Measurements from ENCODE around the gene PLCG1. TPM values are rescaled to one million over a fixed set of nuclear protein-coding genes. Genes with fewer than 3 reads are reported as not detected.

The PLCG1 gene
- total RNA-seq, 1 experiment from 2014 or later = 64.1 TPM

- H3K27ac ChIP-seq = no peak overlapping the region
- peaks cover 7% of the 10 kb centered on the region for H3K9me3 ChIP-seq (ENCODE audit: insufficient read depth, low read depth)
- BruUV-seq (replicated peaks) = no TSS peak
- H2AFZ ChIP-seq = no peak overlapping the region
- 0 out of 2 replicates have a peak, but pooled peaks cover 10% of the 10 kb centered on the region for H3K36me3 ChIP-seq (ENCODE audit: low read depth)
- CTCF ChIA-PET = no interaction called here
- no peak for DNase-seq
- H3K27me3 ChIP-seq (ENCODE audit: insufficient read depth, low read depth) = no peaks in the 10 kb centered on the region
- intact Hi-C loops (cut with micrococcal nuclease; ENCODE audit: unreplicated experiment) = no loop called here
- TF ChIP-seq CTCF (conservative IDR thresholded peaks at IDR 0.05) = no peak
- no peak for TF ChIP-seq EZH2 (IDR thresholded peaks at IDR 0.05; ENCODE audit: low read depth)
- POLR2A ChIA-PET (ENCODE audit: unreplicated experiment) = no interaction called here
- no peaks in the 10 kb centered on the region for H3K4me1 ChIP-seq (replicated peaks; ENCODE audit: insufficient read depth)
- no peaks in the 10 kb centered on the region for H3K79me2 ChIP-seq (ENCODE audit: low read depth)
- H3K4me2 ChIP-seq = no peak overlapping the region
- no peaks in the 10 kb centered on the region for H4K20me1 ChIP-seq (ENCODE audit: insufficient read depth)
- H3K9me2 ChIP-seq (ENCODE audit: insufficient read depth) = peaks cover 3% of the 10 kb centered on the region; the same call in 1 of the 2 replicates
- no peak overlapping the region for H3K4me3 ChIP-seq
- 0 out of 2 replicates have a peak, but pooled peaks cover 4% of the 10 kb centered on the region for H3F3A ChIP-seq (ENCODE audit: insufficient read depth, low read depth)
Measured at GRCh38 chr20:41202426-41202825, 65.1 kb downstream of the PLCG1 start.

GRCh38 chr20:41203660-41204059 lies 66.3 kb downstream of the PLCG1 start:
- H3K36me3 ChIP-seq (ENCODE audit: low read depth) = 0 out of 2 replicates have a peak, but pooled peaks cover 10% of the 10 kb centered on the region
- H3K27me3 ChIP-seq (ENCODE audit: insufficient read depth, low read depth) = no peaks in the 10 kb centered on the region
- H3K4me2 ChIP-seq = no peak overlapping the region
- H4K20me1 ChIP-seq (ENCODE audit: insufficient read depth) = no peaks in the 10 kb centered on the region
- CTCF ChIA-PET = no interaction called here
- no peaks in the 10 kb centered on the region for H3K79me2 ChIP-seq (ENCODE audit: low read depth)
- H3F3A ChIP-seq (ENCODE audit: insufficient read depth, low read depth) = no peaks in the 10 kb centered on the region
- no TSS peak for BruUV-seq (replicated peaks)
- POLR2A ChIA-PET (ENCODE audit: unreplicated experiment) = no interaction called here
- TF ChIP-seq EZH2 (IDR thresholded peaks at IDR 0.05; ENCODE audit: low read depth) (no peak), CTCF (conservative IDR thresholded peaks at IDR 0.05) (no peak)
- no peak overlapping the region for H2AFZ ChIP-seq
- H3K4me3 ChIP-seq = no peak overlapping the region
- no peaks in the 10 kb centered on the region for H3K4me1 ChIP-seq (replicated peaks; ENCODE audit: insufficient read depth)
- H3K27ac ChIP-seq = no peak overlapping the region
- no peaks in the 10 kb centered on the region for H3K9me3 ChIP-seq (ENCODE audit: insufficient read depth, low read depth)
- intact Hi-C loops (cut with micrococcal nuclease; ENCODE audit: unreplicated experiment) = no loop called here
- no peak for DNase-seq
- H3K9me2 ChIP-seq (ENCODE audit: insufficient read depth) = no peaks in the 10 kb centered on the region

GRCh38 chr20:41204304-41205265 lies 67.2 kb downstream of the PLCG1 start:
- TF ChIP-seq CTCF (conservative IDR thresholded peaks at IDR 0.05) (no peak), EZH2 (IDR thresholded peaks at IDR 0.05; ENCODE audit: low read depth) (no peak)
- H3F3A ChIP-seq (ENCODE audit: insufficient read depth, low read depth) = no peaks in the 10 kb centered on the region
- POLR2A ChIA-PET (ENCODE audit: unreplicated experiment) = no interaction called here
- H3K4me3 ChIP-seq = no peak overlapping the region
- H3K27ac ChIP-seq = no peak overlapping the region
- H4K20me1 ChIP-seq (ENCODE audit: insufficient read depth) = no peaks in the 10 kb centered on the region
- no peaks in the 10 kb centered on the region for H3K27me3 ChIP-seq (ENCODE audit: insufficient read depth, low read depth)
- H3K9me3 ChIP-seq (ENCODE audit: insufficient read depth, low read depth) = no peaks in the 10 kb centered on the region
- H2AFZ ChIP-seq = no peak overlapping the region
- intact Hi-C loops (cut with micrococcal nuclease; ENCODE audit: unreplicated experiment) = no loop called here
- H3K4me1 ChIP-seq (replicated peaks; ENCODE audit: insufficient read depth) = no peaks in the 10 kb centered on the region
- no peak overlapping the region for H3K4me2 ChIP-seq
- no TSS peak for BruUV-seq (replicated peaks)
- H3K79me2 ChIP-seq (ENCODE audit: low read depth) = no peaks in the 10 kb centered on the region
- 0 out of 2 replicates have a peak, but pooled peaks cover 3% of the 10 kb centered on the region for H3K36me3 ChIP-seq (ENCODE audit: low read depth)
- H3K9me2 ChIP-seq (ENCODE audit: insufficient read depth) = no peaks in the 10 kb centered on the region
- CTCF ChIA-PET = no interaction called here
- no peak for DNase-seq
